Breast epithelium (tissue), 3 donors: Measurements from ENCODE around the gene DEGS1.

ENCODE experiments used
- POLR2A ChIP-seq: fragments of 450-650 bp; IDR thresholded peaks from one replicate; pipeline ENCODE4 v1.6.1; 2016; ENCODE audit warnings: antibody characterized with exemption, mild to moderate bottlenecking, moderate library complexity
- POLR2AphosphoS5 ChIP-seq, 3 donors: sonication (generic); formaldehyde crosslinking; IDR thresholded peaks; one replicate each; pipeline ENCODE4 v1.6.1; 2017; ENCODE audit warnings: antibody characterized with exemption in 3 of 3
- TF ChIP-seq, protein P1 (sequence below), 3 donors: fragments of 450-650 bp; IDR thresholded peaks; one replicate each; pipeline ENCODE4 v1.5.1; 2016 to 2017; ENCODE audit warnings: antibody characterized with exemption in 3 of 3, mild to moderate bottlenecking in 3 of 3, moderate library complexity in 3 of 3

DNA sequence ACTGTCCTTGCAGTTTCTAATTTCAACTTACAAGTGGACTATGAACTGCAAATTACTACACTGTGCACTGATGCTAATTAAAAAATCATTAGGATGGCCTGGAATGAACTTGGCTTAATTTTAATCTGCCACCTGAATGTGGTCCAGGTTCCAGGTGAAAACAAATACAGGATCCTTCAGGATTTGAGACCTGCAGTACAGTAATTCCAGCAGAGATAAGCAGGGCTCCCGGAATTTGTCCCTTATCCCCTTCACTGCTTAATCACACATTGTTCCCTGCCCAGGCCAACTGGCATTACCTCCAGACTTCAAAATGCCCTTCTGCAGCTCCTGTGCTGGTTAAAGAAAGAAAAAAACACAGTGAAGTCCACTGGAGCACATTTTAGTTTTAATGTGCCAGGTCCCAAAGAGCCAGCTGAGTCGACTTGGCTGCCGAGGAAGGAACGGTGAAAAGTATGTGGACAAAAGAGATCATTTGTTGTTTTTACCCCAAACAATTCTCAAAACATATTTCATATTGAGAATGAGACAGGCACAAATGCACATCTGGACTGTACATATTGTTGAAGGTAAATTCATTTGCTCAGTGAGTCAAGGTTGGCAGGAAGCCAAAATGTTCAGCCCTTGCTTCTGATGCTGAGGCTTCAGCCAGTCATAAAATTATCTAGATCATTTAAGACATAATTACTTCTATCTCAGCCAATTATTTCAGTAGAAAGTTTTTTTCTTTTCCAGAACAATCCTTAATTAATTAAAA, 28.3 kb downstream of the DEGS1 start:
- TF ChIP-seq, protein P1, sequence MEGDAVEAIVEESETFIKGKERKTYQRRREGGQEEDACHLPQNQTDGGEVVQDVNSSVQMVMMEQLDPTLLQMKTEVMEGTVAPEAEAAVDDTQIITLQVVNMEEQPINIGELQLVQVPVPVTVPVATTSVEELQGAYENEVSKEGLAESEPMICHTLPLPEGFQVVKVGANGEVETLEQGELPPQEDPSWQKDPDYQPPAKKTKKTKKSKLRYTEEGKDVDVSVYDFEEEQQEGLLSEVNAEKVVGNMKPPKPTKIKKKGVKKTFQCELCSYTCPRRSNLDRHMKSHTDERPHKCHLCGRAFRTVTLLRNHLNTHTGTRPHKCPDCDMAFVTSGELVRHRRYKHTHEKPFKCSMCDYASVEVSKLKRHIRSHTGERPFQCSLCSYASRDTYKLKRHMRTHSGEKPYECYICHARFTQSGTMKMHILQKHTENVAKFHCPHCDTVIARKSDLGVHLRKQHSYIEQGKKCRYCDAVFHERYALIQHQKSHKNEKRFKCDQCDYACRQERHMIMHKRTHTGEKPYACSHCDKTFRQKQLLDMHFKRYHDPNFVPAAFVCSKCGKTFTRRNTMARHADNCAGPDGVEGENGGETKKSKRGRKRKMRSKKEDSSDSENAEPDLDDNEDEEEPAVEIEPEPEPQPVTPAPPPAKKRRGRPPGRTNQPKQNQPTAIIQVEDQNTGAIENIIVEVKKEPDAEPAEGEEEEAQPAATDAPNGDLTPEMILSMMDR (IDR thresholded peaks at IDR 0.05) = no peak
- TF ChIP-seq POLR2A (no peak), POLR2AphosphoS5 (IDR thresholded peaks at IDR 0.05) (no peak)
